GM18520 (cell line): Measurements from ENCODE around the gene MED7.

ENCODE experiments used
- ATAC-seq: cut with Tn5 transposase; IDR thresholded peaks from one replicate; pipeline ENCODE4 v1.9.1; 2021; ENCODE audit not compliant: unreplicated experiment

Gene MED7

GRCh38 chr5:157107508-157107907 is 35.2 kb downstream of the MED7 start:
- ATAC-seq = no peak

DNA sequence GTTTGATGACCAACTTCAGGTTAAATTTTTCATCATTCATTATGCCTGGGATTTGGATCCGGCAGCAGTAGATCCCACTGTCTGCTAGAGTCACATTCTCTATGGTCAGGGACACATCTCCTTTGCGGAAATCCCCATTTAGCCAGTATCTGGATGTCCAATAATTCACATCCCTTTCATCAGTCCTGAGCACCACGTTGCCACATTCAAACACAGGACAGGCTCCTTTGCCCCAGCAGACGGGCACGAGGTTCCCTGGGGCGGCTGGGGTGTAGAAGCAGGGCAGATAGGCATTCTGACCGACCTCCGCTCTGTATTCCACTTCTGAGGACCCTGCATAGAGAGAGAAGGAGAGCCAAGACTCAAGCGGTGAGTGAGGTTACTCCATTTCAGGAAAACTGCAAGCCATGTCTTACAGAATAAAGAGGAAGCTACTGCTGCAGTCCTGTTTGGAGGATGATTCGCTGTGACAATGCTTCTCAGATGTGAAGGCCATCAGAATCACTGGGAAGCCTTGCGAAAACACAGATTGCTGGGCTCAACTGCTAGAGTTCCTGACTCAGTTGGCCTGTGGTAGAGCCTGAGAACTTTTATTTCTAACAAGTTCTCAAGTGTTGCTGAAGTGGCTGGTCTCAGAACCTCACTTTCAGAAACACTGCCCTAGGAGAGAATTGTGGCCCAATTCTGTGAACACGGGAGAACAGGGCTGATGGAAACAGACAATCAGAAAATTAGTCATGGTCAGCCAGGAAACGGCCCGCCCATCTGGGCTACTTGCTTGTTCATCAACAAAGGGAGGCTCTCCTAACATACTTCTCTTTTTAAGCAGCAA is 35.8 kb downstream of the MED7 start:
- no peak for ATAC-seq

DNA sequence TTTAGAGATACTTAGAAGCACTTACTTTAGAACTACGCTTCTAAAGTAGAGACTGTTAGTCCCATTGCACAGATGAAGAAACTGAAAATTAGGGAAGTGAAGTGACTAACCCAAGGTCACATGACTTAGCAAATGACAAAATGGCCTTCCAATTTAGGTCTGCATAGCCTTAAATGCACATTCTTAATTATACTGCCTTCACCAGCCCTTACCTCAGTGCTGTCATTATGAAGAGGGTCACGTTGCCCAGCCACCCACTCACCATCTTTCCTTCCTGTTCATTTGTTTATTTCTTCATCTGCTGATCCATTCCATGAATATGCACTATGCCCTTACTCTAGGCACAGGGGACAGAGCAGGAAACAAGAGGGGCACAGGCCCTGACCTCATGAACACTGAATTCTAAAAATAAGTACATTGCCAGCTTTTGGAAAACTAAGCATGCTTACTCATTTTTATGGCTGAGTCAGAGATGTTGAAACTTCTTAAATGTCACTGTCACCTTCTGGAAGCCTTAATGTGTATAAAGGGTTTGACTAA is 42.5 kb downstream of the MED7 start:
- no peak for ATAC-seq

- ATAC-seq = no peak
Measured at GRCh38 chr5:157088342-157088990, 54.2 kb downstream of the MED7 start.
